Heart left ventricle (tissue), 13 donors: ENCODE results near the gene GCG.

Experiments used
- POLR2A ChIP-seq, 2 donors: fragments of 450-650 bp; IDR thresholded peaks; one replicate each; pipeline ENCODE4 v1.6.1; 2017; ENCODE audit warnings: antibody characterized with exemption in 2 of 2, mild to moderate bottlenecking in 2 of 2, moderate library complexity in 2 of 2
- TF ChIP-seq, protein P1 (sequence below), 12 donors: fragments of 200-600 bp; sonication (generic) in 4 of 12; IDR thresholded peaks; one replicate each; pipeline versions ENCODE4 v1.5.0 to v1.8.0; 2018 to 2022; ENCODE audit warnings: antibody characterized with exemption in 12 of 12, mild to moderate bottlenecking in 5 of 12
- donor health status: ischemic (EF 13 %, LVEDD 7.1; RV severe dilation, severe dysfunction).
- donor health status: DM: no; HTN: yes; CAD: no.
- donor health status: DM: no; HTN: no; CAD: no.
- donor health status: ischemic (EF 25% LVEDD 6.9; RV normal size, moderate dysfunction).
- donor health status: ischemic (EF 25% LVEDD 5.7; RV mildly dilated, moderate dysfunction).
- donor health status: ischemic (EF 35%, LVEDD 5.7; RV mildly dilated, moderate dysfunction).
- donor health status: nonischemic (EF 11% LVEDD 7.7; RV severe dilation, severe dysfunction).
- donor health status: DM: yes; HTN: yes; CAD: no.
- donor health status: PGD.
- donor health status: ischemic (EF 29% LVEDD 5.4; RV normal size, mild dysfunction).
- donor health status: nonischemic (EF 23%, LVEDD 6.1; RV moderate dilation, normal function).

DNA sequence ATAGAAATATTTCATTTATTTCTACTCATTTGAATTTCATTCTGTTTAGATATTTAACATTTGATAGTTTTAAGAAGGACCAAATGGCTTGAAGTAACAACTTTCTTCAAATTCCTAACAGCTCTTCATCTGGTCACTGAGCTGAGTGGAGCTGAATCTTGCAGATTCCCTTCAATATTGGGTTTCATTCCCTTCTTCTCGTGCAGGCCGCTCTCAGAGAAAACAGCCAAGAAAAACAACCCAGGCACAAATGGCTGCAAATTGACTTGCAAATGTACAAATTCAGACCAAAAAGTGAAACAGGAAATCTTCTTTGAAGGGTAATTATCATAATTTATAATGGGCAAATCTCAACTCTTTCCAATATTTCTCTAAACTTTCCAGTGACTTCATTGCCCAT is 30.3 kb upstream of the GCG start:
- no peak for TF ChIP-seq POLR2A (IDR thresholded peaks at IDR 0.05)
- TF ChIP-seq, protein P1, sequence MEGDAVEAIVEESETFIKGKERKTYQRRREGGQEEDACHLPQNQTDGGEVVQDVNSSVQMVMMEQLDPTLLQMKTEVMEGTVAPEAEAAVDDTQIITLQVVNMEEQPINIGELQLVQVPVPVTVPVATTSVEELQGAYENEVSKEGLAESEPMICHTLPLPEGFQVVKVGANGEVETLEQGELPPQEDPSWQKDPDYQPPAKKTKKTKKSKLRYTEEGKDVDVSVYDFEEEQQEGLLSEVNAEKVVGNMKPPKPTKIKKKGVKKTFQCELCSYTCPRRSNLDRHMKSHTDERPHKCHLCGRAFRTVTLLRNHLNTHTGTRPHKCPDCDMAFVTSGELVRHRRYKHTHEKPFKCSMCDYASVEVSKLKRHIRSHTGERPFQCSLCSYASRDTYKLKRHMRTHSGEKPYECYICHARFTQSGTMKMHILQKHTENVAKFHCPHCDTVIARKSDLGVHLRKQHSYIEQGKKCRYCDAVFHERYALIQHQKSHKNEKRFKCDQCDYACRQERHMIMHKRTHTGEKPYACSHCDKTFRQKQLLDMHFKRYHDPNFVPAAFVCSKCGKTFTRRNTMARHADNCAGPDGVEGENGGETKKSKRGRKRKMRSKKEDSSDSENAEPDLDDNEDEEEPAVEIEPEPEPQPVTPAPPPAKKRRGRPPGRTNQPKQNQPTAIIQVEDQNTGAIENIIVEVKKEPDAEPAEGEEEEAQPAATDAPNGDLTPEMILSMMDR (IDR thresholded peaks at IDR 0.05), result no peak
